DND-41 (cell line): Measurements from ENCODE around the gene BLOC1S4.

ENCODE experiments used
- ATAC-seq: fragments of 200-7000 bp; cut with Tn5 transposase; 3 replicates; pipeline ENCODE4 v1.9.1; 2021; ENCODE audit warnings: low read depth; ENCODE audit not compliant: insufficient read depth
- DNase-seq: peaks from one replicate; pipeline ENCODE4 v3.0.0-alpha.2; 2020
- H2AFZ ChIP-seq: 2 replicates; pipeline ENCODE4 v1.6.0; 2012; ENCODE audit warnings: low read depth, low read length
- H3K27ac ChIP-seq: 2 replicates; pipeline ENCODE4 v1.5.1; 2012; ENCODE audit warnings: low read length, inconsistent platforms
- H3K27me3 ChIP-seq: fragments of 200-600 bp; sonication (generic); 2 replicates; pipeline ENCODE4 v1.6.0; 2012; ENCODE audit warnings: low read length, mild to moderate bottlenecking, inconsistent platforms; ENCODE audit not compliant: insufficient read depth, poor library complexity
- H3K36me3 ChIP-seq: 2 replicates; pipeline ENCODE4 v1.5.1; 2012; ENCODE audit warnings: low read length, inconsistent platforms; ENCODE audit not compliant: insufficient read depth
- H3K4me1 ChIP-seq: 2 replicates; pipeline ENCODE4 v1.5.1; 2012; ENCODE audit warnings: mild to moderate bottlenecking, low read length; ENCODE audit not compliant: insufficient read depth
- H3K4me2 ChIP-seq: 2 replicates; pipeline ENCODE4 v1.6.0; 2012; ENCODE audit warnings: mild to moderate bottlenecking, moderate library complexity, low read length, inconsistent platforms; ENCODE audit not compliant: insufficient read depth
- H3K4me3 ChIP-seq, 2 experiments: fragments of 200-600 bp in 1 of 2; shearing (Covaris generic) in 1 of 2; 2 replicates each; pipeline ENCODE4 v1.5.1; 2012 to 2016; ENCODE audit warnings: inconsistent platforms in 2 of 2, low read length in 2 of 2, mild to moderate bottlenecking in 2 of 2, low read depth in 1 of 2, moderate library complexity in 1 of 2
- H3K79me2 ChIP-seq: 2 replicates; pipeline ENCODE4 v1.6.0; 2012; ENCODE audit warnings: low read length, inconsistent platforms; ENCODE audit not compliant: insufficient read depth
- H3K9ac ChIP-seq: 2 replicates; pipeline ENCODE4 v1.6.0; 2012; ENCODE audit warnings: low read depth, mild to moderate bottlenecking, inconsistent platforms, low read length, moderate library complexity
- H3K9me3 ChIP-seq: 2 replicates; pipeline ENCODE4 v1.5.1; 2012; ENCODE audit warnings: low read length, moderate library complexity, mild to moderate bottlenecking, inconsistent platforms; ENCODE audit not compliant: insufficient read depth, severe bottlenecking
- H4K20me1 ChIP-seq: 2 replicates; pipeline ENCODE4 v1.6.0; 2012; ENCODE audit warnings: low read length; ENCODE audit not compliant: insufficient read depth
- EZH2 ChIP-seq: IDR thresholded peaks from 3 replicates; pipeline ENCODE4 v1.6.1; 2012; ENCODE audit warnings: borderline replicate concordance, low read depth, mild to moderate bottlenecking, moderate library complexity, low read length, inconsistent platforms; ENCODE audit not compliant: severe bottlenecking
- TF ChIP-seq, protein P1 (sequence below): IDR thresholded peaks from 2 replicates; pipeline ENCODE4 v1.5.1; 2012; ENCODE audit warnings: borderline replicate concordance, low read length, moderate library complexity, mild to moderate bottlenecking; ENCODE audit not compliant: poor library complexity, severe bottlenecking; ENCODE audit errors: extremely low read depth

BLOC1S4 gene

DNA sequence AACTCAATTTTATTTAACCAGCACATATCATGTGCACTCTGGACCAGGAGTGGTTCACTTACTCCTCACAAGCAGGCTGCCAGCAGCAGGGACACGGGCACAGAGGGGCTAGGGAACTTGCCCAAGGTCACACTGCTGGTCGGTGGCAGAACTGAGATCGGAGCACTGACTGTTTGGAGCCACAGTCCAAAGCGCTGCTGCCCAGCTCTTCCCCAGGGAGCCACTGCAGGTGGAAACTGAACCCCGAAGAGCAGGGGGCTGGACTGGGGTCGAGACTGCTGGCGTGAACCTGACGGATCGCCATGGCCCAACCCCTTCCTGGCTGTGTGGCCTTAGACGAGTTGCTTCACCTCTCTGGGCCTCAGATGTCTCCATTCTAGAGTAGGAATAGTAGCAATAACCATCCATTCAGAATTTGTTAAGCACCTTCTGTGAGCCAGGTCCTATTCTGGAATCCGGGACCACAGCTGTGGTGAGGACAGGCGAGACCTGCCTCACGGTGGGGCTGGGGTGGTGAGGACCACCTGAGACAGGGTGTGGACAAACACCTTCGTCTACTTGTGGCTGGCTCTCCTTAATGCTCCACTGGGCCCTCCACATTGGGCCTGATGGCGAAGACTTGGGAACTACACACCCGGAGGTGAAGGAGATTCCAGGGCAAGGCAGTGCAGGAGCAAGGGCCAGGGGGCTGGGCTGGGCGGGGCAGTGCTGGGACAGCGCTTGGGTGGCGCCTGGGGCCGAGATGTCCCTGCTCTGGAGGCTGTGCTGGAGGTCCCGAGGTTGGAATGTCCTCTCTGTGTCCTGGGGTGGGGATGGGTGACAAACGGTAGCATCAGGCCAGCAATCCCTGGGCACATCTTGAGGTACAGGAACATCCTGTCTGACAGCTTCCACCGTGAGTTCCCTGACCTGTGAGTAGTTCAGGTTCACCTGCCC, 34.6 kb downstream of the BLOC1S4 start:
- Histone ChIP-seq H3K27me3 (no peaks in the 10 kb centered on the region), H3K4me2 (no peak overlapping the region), H3K9me3 (no peaks in the 10 kb centered on the region), H3K4me3 (no peak overlapping the region), H4K20me1 (no peaks in the 10 kb centered on the region), H3K79me2 (no peaks in the 10 kb centered on the region), H3K36me3 (no peaks in the 10 kb centered on the region), H3K4me1 (peaks cover 4% of the 10 kb centered on the region), H3K27ac (no peak overlapping the region), H2AFZ (no peak overlapping the region), H3K9ac (no peak overlapping the region)
- DNase-seq, result no peak
- no peak for ATAC-seq
- TF ChIP-seq, protein P1, sequence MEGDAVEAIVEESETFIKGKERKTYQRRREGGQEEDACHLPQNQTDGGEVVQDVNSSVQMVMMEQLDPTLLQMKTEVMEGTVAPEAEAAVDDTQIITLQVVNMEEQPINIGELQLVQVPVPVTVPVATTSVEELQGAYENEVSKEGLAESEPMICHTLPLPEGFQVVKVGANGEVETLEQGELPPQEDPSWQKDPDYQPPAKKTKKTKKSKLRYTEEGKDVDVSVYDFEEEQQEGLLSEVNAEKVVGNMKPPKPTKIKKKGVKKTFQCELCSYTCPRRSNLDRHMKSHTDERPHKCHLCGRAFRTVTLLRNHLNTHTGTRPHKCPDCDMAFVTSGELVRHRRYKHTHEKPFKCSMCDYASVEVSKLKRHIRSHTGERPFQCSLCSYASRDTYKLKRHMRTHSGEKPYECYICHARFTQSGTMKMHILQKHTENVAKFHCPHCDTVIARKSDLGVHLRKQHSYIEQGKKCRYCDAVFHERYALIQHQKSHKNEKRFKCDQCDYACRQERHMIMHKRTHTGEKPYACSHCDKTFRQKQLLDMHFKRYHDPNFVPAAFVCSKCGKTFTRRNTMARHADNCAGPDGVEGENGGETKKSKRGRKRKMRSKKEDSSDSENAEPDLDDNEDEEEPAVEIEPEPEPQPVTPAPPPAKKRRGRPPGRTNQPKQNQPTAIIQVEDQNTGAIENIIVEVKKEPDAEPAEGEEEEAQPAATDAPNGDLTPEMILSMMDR, result no peak
- no peak for TF ChIP-seq EZH2

DNA sequence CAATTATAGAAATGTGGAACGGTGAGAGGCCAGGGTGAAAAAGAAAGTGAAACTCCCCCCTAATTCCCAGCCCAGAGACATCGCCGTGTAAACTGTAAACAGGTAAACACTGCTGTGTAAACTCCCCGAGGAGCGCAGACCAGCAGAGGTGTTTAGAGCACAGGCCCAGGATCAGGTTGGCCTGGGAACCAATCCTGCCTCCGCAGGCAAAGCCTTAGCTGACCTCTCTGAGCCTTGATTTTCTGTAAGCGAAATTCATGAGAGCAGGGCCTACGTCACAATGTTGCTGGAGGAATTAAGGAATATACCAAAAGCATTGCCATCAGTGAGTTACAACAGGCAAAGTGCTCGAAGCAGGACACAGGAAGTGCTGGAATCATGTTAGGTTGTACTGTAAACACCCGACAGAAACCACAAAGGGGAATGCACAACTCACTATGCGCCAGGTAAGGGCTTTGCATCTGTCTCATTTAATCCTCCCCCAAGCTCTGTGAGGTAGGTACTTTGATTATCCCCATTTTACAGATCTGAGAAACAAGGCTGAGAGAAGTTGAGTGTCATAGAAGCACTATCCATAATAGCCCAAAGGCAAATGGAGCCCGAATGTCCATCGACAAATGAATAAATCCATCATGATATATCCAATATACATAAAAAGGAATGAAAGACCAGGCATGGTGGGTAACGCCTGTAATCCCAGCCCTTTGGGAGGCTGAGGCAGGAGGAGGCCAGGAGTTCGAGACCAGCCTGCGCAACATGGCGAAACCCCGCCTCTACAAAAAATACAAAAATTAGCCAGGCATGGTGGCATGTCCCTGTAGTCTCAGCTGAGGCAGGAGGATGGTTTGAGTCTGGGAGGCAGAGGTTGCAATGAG, 35.9 kb downstream of the BLOC1S4 start:
- Histone ChIP-seq H3K4me3 (no peak overlapping the region), H2AFZ (no peak overlapping the region), H3K36me3 (no peaks in the 10 kb centered on the region), H3K79me2 (no peaks in the 10 kb centered on the region), H3K9ac (no peak overlapping the region), H3K4me1 (peaks cover 4% of the 10 kb centered on the region), H3K27ac (no peak overlapping the region), H4K20me1 (no peaks in the 10 kb centered on the region), H3K27me3 (no peaks in the 10 kb centered on the region), H3K4me2 (no peak overlapping the region), H3K9me3 (no peaks in the 10 kb centered on the region)
- TF ChIP-seq, protein P1, result no peak
- no peak for TF ChIP-seq EZH2
- no peak for ATAC-seq
- no peak for DNase-seq

DNA sequence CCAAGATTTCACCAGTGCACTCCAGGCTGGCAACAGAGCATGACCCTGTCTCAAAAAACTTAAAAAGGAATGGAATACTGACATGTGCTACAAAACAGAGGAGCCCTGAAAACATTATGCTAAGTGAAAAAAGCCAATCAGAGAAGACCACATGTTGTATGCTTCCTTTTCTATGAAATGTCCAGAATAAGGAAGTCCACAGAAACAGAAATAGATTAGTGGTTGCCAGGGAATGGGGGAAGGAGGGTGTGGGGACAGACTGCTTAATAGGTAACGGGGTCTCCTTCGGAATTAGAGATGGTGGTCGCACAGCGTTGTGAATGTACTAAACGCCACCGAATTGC, 36.5 kb downstream of the BLOC1S4 start:
- ATAC-seq (no peak), DNase-seq (no peak)
- Histone ChIP-seq H3K27ac (no peak overlapping the region), H4K20me1 (no peaks in the 10 kb centered on the region), H3K4me3 (no peak overlapping the region), H3K9me3 (no peaks in the 10 kb centered on the region), H3K4me1 (peaks cover 4% of the 10 kb centered on the region), H3K27me3 (no peaks in the 10 kb centered on the region), H3K36me3 (no peaks in the 10 kb centered on the region), H3K9ac (no peak overlapping the region), H2AFZ (no peak overlapping the region), H3K79me2 (no peaks in the 10 kb centered on the region), H3K4me2 (no peak overlapping the region)
- no peak for TF ChIP-seq EZH2
- TF ChIP-seq, protein P1, result no peak
